Prostate gland (tissue), 2 donors: Measurements from ENCODE around the gene EML4.

Experiments
- CTCF ChIP-seq, 4 experiments: fragments of 200-600 bp in 2 of 4; fragments of 450-650 bp in 2 of 4; sonication (generic) in 2 of 4; IDR thresholded peaks; 1 replicate in 3 of 4; 2 replicates in 1 of 4; pipeline ENCODE4 v1.5.1; 2016 to 2019; ENCODE audit warnings: antibody characterized with exemption in 4 of 4, mild to moderate bottlenecking in 2 of 4, moderate library complexity in 2 of 4
- POLR2A ChIP-seq: fragments of 450-650 bp; IDR thresholded peaks from one replicate; pipeline ENCODE4 v1.6.1; 2016; ENCODE audit warnings: antibody characterized with exemption, mild to moderate bottlenecking

DNA sequence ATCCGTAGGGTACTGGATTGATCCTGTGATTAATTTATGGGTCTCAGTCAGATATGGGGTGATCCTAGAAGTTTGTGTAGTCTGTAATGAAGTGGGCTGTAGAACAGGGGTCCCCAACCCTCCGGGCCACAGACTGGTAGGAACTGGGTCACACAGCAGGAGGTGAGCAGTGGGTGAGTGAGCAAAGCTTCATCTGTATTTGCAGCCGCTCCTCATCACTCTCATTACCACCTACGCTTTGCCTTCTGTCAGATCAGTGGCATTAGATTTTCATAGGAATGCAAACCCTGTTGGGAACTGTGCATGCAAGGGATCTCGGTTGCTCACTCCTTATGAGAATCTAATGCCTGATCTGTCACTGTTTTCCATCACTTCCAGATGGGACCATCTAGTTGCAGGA, 48.8 kb downstream of the EML4 start:
- TF ChIP-seq CTCF (IDR thresholded peaks at IDR 0.05) (no peak), POLR2A (no peak)
